Trophoblast cell (in vitro differentiated cells and primary cell): ENCODE results near the gene SPNS1.

Experiments used
- DNase-seq, 2 donors: peaks; one replicate each; pipeline ENCODE4 v3.0.0-alpha.2; 2016
- H2AFZ ChIP-seq: 2 replicates; pipeline ENCODE4 v1.6.1; 2013; ENCODE audit warnings: low read length, moderate library complexity, mild to moderate bottlenecking; ENCODE audit not compliant: insufficient read depth, poor library complexity
- H2AK5ac ChIP-seq: 2 replicates; pipeline ENCODE4 v1.6.1; 2013; ENCODE audit warnings: mild to moderate bottlenecking, low read length
- H2BK120ac ChIP-seq: 2 replicates; pipeline ENCODE4 v1.6.1; 2013; ENCODE audit warnings: low read length, mild to moderate bottlenecking, moderate library complexity; ENCODE audit not compliant: insufficient read depth, poor library complexity
- H2BK12ac ChIP-seq: 2 replicates; pipeline ENCODE4 v1.6.1; 2013; ENCODE audit warnings: mild to moderate bottlenecking, low read length, moderate library complexity
- H2BK5ac ChIP-seq: 2 replicates; pipeline ENCODE4 v1.6.1; 2013; ENCODE audit warnings: low read length, low read depth, moderate library complexity, mild to moderate bottlenecking; ENCODE audit not compliant: poor library complexity
- H3K14ac ChIP-seq: 2 replicates; pipeline ENCODE4 v1.6.1; 2013; ENCODE audit warnings: mild to moderate bottlenecking, low read length
- H3K18ac ChIP-seq: 2 replicates; pipeline ENCODE4 v1.6.1; 2013; ENCODE audit warnings: mild to moderate bottlenecking, low read length
- H3K23ac ChIP-seq: 2 replicates; pipeline ENCODE4 v1.6.1; 2013; ENCODE audit warnings: low read length
- H3K27ac ChIP-seq: 2 replicates; pipeline ENCODE4 v1.5.1; 2013; ENCODE audit warnings: low read depth, mild to moderate bottlenecking, inconsistent platforms, low read length, moderate library complexity
- H3K27me3 ChIP-seq: 2 replicates; pipeline ENCODE4 v1.6.1; 2013; ENCODE audit warnings: inconsistent platforms, mild to moderate bottlenecking, low read length, moderate library complexity; ENCODE audit not compliant: insufficient read depth
- H3K36me3 ChIP-seq, 2 experiments: 1 replicate in 1 of 2; 2 replicates in 1 of 2; pipeline ENCODE4 v1.6.1; 2013; ENCODE audit warnings: low read length in 2 of 2, mild to moderate bottlenecking in 2 of 2, moderate library complexity in 1 of 2; ENCODE audit not compliant: insufficient read depth in 2 of 2, control insufficient read depth in 1 of 2
- H3K4ac ChIP-seq: 2 replicates; pipeline ENCODE4 v1.6.1; 2013; ENCODE audit warnings: low read depth, mild to moderate bottlenecking, low read length, moderate library complexity
- H3K4me1 ChIP-seq, 2 experiments: 1 replicate in 1 of 2; 2 replicates in 1 of 2; pipeline ENCODE4 v1.6.1; 2013; ENCODE audit warnings: low read length in 2 of 2, mild to moderate bottlenecking in 2 of 2, moderate library complexity in 1 of 2; ENCODE audit not compliant: insufficient read depth in 2 of 2, control insufficient read depth in 1 of 2
- H3K4me2 ChIP-seq: 2 replicates; pipeline ENCODE4 v1.6.1; 2013; ENCODE audit warnings: inconsistent platforms, mild to moderate bottlenecking, low read length, moderate library complexity
- H3K4me3 ChIP-seq: 2 replicates; pipeline ENCODE4 v1.5.1; 2013; ENCODE audit warnings: mild to moderate bottlenecking, low read depth, low read length, inconsistent platforms
- H3K79me1 ChIP-seq: one replicate; pipeline ENCODE4 v1.6.1; 2013; ENCODE audit warnings: low read length
- H3K79me2 ChIP-seq: 2 replicates; pipeline ENCODE4 v1.6.1; 2013; ENCODE audit warnings: low read length, mild to moderate bottlenecking; ENCODE audit not compliant: control insufficient read depth, insufficient read depth, poor library complexity
- H3K9ac ChIP-seq: 2 replicates; pipeline ENCODE4 v1.6.1; 2013; ENCODE audit warnings: mild to moderate bottlenecking, low read length
- H3K9me3 ChIP-seq: 2 replicates; pipeline ENCODE4 v1.6.1; 2013; ENCODE audit warnings: low read depth, mild to moderate bottlenecking, control low read depth, inconsistent platforms, low read length; ENCODE audit not compliant: insufficient read depth
- H4K12ac ChIP-seq: 2 replicates; pipeline ENCODE4 v1.6.1; 2013; ENCODE audit warnings: low read depth, mild to moderate bottlenecking, low read length, moderate library complexity
- H4K8ac ChIP-seq: 2 replicates; pipeline ENCODE4 v1.6.1; 2013; ENCODE audit warnings: low read depth, mild to moderate bottlenecking, low read length, moderate library complexity
- H4K91ac ChIP-seq: one replicate; pipeline ENCODE4 v1.6.1; 2013; ENCODE audit warnings: low read depth, mild to moderate bottlenecking, low read length, moderate library complexity
- WGBS: extraction: QIAGEN DNeasy Blood & Tissue Kit; methylation state at CpG from one replicate; pipeline ENCODE4 v1.1.7; 2013; ENCODE audit warnings: missing lambda C conversion rate; ENCODE audit not compliant: insufficient read length, insufficient coverage; ENCODE audit errors: extremely low coverage; 5-methylcytosine and 5-hydroxymethylcytosine counted together

Gene SPNS1

DNA sequence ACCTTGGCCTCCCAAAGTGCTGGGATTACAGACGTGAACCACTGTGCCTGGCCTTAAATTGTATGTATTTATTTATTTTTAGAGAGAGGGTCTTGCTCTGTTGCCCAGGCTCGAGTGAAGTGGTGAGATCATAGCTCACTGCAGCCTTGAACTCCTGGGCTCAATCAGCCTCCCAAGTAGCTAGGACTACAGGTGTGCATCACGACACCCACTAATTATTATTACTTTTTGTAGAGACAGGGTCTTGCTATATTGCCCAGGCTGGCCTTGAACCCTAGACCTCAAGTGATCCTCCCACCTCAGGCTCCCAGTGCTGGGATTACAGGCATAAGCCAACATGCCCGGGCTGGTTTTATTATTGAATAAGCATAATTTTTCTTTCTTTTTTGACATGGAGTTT is 27.9 kb upstream of the SPNS1 start:
- Histone ChIP-seq H3K4me3 (no peak overlapping the region), H2BK120ac (no peak overlapping the region), H2AK5ac (no peak overlapping the region), H2BK5ac (no peak overlapping the region), H3K9ac (no peak overlapping the region), H3K4ac (no peak overlapping the region), H3K27ac (no peak overlapping the region), H3K79me2 (peaks cover 8% of the 10 kb centered on the region), H3K36me3 (no peaks in the 10 kb centered on the region), H3K4me2 (no peak overlapping the region), H3K27me3 (no peaks in the 10 kb centered on the region), H3K9me3 (no peaks in the 10 kb centered on the region), H2BK12ac (no peak overlapping the region), H3K14ac (no peak overlapping the region), H4K91ac (no peak overlapping the region), H2AFZ (no peak overlapping the region), H4K12ac (no peak overlapping the region), H3K23ac (no peak overlapping the region), H3K4me1 (peaks cover 0 to 4% of the 10 kb centered on the region in 2 experiments), H3K18ac (no peak overlapping the region), H3K79me1 (peaks cover 8% of the 10 kb centered on the region), H4K8ac (no peak overlapping the region)
- DNase-seq: no peak
- no CpG with 5 or more reads among the region's 4 CpGs for WGBS

DNA sequence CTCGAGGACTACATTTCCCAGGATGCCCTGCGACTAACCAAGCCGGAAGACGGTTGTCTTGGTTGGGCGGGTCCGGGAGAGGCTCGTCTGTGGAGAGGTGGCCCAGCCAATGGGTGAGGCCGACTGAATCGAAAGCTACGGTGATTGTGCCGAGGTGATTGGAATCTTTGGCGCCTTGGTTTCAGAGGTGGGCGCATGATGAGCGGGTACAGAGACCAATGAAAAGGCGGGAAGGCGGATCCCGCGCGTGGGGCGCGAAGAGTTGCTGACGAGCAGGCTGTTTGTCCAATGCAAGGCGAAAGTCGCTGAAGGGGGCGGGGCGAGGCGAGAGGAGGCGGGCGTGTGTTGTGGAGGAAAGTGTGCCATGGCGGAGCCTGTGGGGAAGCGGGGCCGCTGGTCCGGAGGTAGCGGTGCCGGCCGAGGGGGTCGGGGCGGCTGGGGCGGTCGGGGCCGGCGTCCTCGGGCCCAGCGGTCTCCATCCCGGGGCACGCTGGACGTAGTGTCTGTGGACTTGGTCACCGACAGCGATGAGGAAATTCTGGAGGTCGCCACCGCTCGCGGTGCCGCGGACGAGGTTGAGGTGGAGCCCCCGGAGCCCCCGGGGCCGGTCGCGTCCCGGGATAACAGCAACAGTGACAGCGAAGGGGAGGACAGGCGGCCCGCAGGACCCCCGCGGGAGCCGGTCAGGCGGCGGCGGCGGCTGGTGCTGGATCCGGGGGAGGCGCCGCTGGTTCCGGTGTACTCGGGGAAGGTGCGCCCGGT is 23.7 kb upstream of the SPNS1 start, which contains the start of gene NFATC2IP:
TSS of gene NFATC2IP (plus strand) at position 290 of the 762 bp plus-strand sequence. CDS start at position 365, 75 bp downstream.
- Histone ChIP-seq H3K18ac (peak within 1 kb of the TSS; percentile 72), H2BK12ac (no peak within 1 kb of the TSS), H3K4me1 (peaks cover 0 to 6% of the 10 kb centered on the region in 2 experiments), H3K36me3 (peaks cover 23 to 24% of the 10 kb centered on the region in 2 experiments), H3K14ac (peak within 1 kb of the TSS; percentile 59), H3K27ac (no peak within 1 kb of the TSS), H2BK120ac (peak within 1 kb of the TSS; percentile 49), H4K8ac (peak within 1 kb of the TSS; percentile 87), H3K23ac (no peak within 1 kb of the TSS), H3K4me3 (peak within 1 kb of the TSS; percentile 94), H2AK5ac (peak within 1 kb of the TSS; percentile 63), H3K27me3 (no peaks in the 10 kb centered on the region), H3K9ac (peak within 1 kb of the TSS; percentile 68), H3K79me2 (peaks cover 10% of the 10 kb centered on the region), H3K9me3 (no peaks in the 10 kb centered on the region), H3K4ac (peak within 1 kb of the TSS; percentile 81), H4K12ac (peak within 1 kb of the TSS; percentile 95), H2BK5ac (peak within 1 kb of the TSS; percentile 67), H3K4me2 (peak within 1 kb of the TSS; percentile 95), H2AFZ (peak within 1 kb of the TSS; percentile 91), H4K91ac (peak within 1 kb of the TSS; percentile 80), H3K79me1 (peaks cover 8% of the 10 kb centered on the region)
- no CpG with 5 or more reads among the region's 79 CpGs for WGBS
- DNase-seq: peak; percentile 100

DNA sequence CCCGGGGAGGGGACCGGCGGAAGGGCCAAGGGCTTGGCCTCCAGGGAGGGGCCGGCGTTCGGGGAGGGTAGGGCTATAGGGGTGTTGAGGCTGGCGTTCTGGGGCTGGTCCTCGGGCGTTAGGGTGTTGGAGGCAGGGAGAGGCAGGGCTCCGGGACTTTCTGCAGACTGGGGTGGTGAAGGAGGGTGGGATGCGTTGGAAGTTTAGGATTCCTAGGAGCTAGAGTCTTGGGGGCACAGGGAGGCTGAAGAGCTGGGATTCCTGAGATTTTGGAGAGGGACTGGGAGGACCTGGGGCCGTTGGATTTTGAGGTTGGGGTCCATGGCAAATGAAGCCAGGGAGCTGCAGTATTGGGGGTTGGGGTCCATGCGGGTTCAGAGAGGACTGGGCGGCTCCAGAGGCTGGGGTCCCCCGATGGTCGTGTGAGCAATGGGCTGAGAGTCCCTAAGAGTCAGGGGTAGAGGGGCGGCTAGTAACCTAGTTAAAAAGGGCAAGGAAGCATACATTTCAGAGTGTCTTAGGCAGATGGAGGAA is 23.1 kb upstream of the SPNS1 start:
- H4K91ac ChIP-seq: peak overlapping the region; percentile 45
- peak overlapping the region; percentile 63 for H2AK5ac ChIP-seq
- no CpG with 5 or more reads among the region's 17 CpGs for whole genome bisulfite sequencing
- peak overlapping the region; percentile 59 for H3K14ac ChIP-seq
- peaks cover 8% of the 10 kb centered on the region for H3K79me1 ChIP-seq
- peak overlapping the region; percentile 70 for H4K8ac ChIP-seq
- peak overlapping the region; percentile 81 for H3K4ac ChIP-seq
- H2AFZ ChIP-seq: peak overlapping the region; percentile 83
- H3K79me2 ChIP-seq: peaks cover 10% of the 10 kb centered on the region
- DNase-seq: peak in 1 of 2 donors; percentile 27
- H3K9me3 ChIP-seq: no peaks in the 10 kb centered on the region
- no peaks in the 10 kb centered on the region for H3K27me3 ChIP-seq
- H3K36me3 ChIP-seq: peaks cover 29 to 30% of the 10 kb centered on the region in 2 experiments
- no peak overlapping the region for H3K27ac ChIP-seq
- H3K4me1 ChIP-seq: peaks cover 0 to 6% of the 10 kb centered on the region in 2 experiments
- peak overlapping the region; percentile 72 for H3K18ac ChIP-seq
- peak overlapping the region; percentile 61 for H4K12ac ChIP-seq
- H3K4me3 ChIP-seq: peak overlapping the region; percentile 94
- peak overlapping the region; percentile 68 for H3K9ac ChIP-seq
- H3K23ac ChIP-seq: no peak overlapping the region
- H3K4me2 ChIP-seq: peak overlapping the region; percentile 95
- no peak overlapping the region for H2BK12ac ChIP-seq
- H2BK120ac ChIP-seq: peak overlapping the region; percentile 14
- peak overlapping the region; percentile 24 for H2BK5ac ChIP-seq

DNA sequence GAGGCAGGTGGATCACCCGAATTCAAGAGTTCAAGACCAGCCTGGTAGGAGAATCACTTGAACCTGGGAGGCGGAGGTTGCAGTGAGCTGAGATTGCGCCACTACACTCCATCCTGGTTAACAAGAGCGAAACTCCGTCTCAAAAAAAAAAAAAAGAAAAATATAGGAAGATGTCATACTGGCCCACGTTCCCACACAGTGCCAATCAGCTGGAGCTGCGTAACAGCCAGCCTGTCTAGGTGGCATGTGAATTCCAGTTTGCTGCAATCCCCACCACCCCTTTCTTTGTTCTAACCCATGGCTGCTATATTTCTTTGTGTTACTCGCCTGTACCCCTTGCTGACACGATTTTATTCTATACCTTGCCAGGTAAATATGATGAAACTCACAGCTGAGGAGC is 16.4 kb upstream of the SPNS1 start:
- H3K14ac ChIP-seq: no peak overlapping the region
- no peak overlapping the region for H3K23ac ChIP-seq
- H3K18ac ChIP-seq: no peak overlapping the region
- H2AFZ ChIP-seq: no peak overlapping the region
- no peak overlapping the region for H4K8ac ChIP-seq
- no peaks in the 10 kb centered on the region for H3K27me3 ChIP-seq
- H2BK12ac ChIP-seq: no peak overlapping the region
- H2BK120ac ChIP-seq: no peak overlapping the region
- no peak overlapping the region for H3K9ac ChIP-seq
- H3K36me3 ChIP-seq: peaks cover 54 to 62% of the 10 kb centered on the region in 2 experiments
- H3K27ac ChIP-seq: no peak overlapping the region
- no CpG with 5 or more reads among the region's 9 CpGs for WGBS
- no peaks in the 10 kb centered on the region for H3K79me1 ChIP-seq
- no peak overlapping the region for H4K12ac ChIP-seq
- H3K4ac ChIP-seq: no peak overlapping the region
- H3K4me3 ChIP-seq: no peak overlapping the region
- H3K4me1 ChIP-seq: no peaks in the 10 kb centered on the region
- H2AK5ac ChIP-seq: no peak overlapping the region
- no peak overlapping the region for H2BK5ac ChIP-seq
- H3K4me2 ChIP-seq: no peak overlapping the region
- no peak overlapping the region for H4K91ac ChIP-seq
- H3K9me3 ChIP-seq: no peaks in the 10 kb centered on the region
- no peak for DNase-seq
- no peaks in the 10 kb centered on the region for H3K79me2 ChIP-seq
